Common myeloid progenitor, CD34-positive (primary cell): Measurements from ENCODE around the gene RBBP5.

Experiments
- CTCF ChIA-PET: fragments of 350-600 bp; sonication (Branson Sonifier 250); formaldehyde crosslinking; loops from one replicate; lab custom pipeline; 2021; ENCODE audit warnings: antibody characterized with exemption; lab: Charles Lee
- POLR2A ChIA-PET: fragments of 350-600 bp; sonication (Branson Sonifier 250); formaldehyde crosslinking; loops from one replicate; lab custom pipeline; 2021; ENCODE audit warnings: antibody characterized with exemption; lab: Charles Lee
- DNase-seq, 3 donors: peaks; one replicate each; pipeline versions ENCODE4 v3.0.0 to v3.0.0-alpha.2; 2013
- H3K27ac ChIP-seq, 2 experiments: 1 replicate in 1 of 2; 2 replicates in 1 of 2; pipeline ENCODE4 v1.7.0; 2013; ENCODE audit warnings: inconsistent platforms in 2 of 2, low read length in 2 of 2, mild to moderate bottlenecking in 2 of 2, low read depth in 1 of 2, moderate library complexity in 1 of 2; ENCODE audit not compliant: severe bottlenecking in 2 of 2, insufficient read depth in 1 of 2, poor library complexity in 1 of 2
- H3K27me3 ChIP-seq, 5 experiments: replicated peaks in 2 of 5; 1 replicate in 3 of 5; 2 replicates in 2 of 5; pipeline versions ENCODE4 v1.6.1 to v1.7.0; 2013; ENCODE audit warnings: low read length in 4 of 5, mild to moderate bottlenecking in 2 of 5, moderate library complexity in 2 of 5, inconsistent platforms in 1 of 5; ENCODE audit not compliant: insufficient read depth in 5 of 5, control insufficient read depth in 4 of 5
- H3K36me3 ChIP-seq, 4 experiments: 1 replicate in 2 of 4; 2 replicates in 2 of 4; pipeline versions ENCODE4 v1.6.1 to v1.7.0; 2013; ENCODE audit warnings: low read length in 3 of 4, control low read depth in 1 of 4, mild to moderate bottlenecking in 1 of 4; ENCODE audit not compliant: control insufficient read depth in 4 of 4, insufficient read depth in 4 of 4
- H3K4me1 ChIP-seq, 4 experiments: 1 replicate in 3 of 4; 2 replicates in 1 of 4; pipeline versions ENCODE4 v1.6.1 to v1.7.1; 2013; ENCODE audit warnings: low read length in 3 of 4, mild to moderate bottlenecking in 3 of 4, control low read depth in 1 of 4, inconsistent platforms in 1 of 4, moderate library complexity in 1 of 4; ENCODE audit not compliant: control insufficient read depth in 4 of 4, insufficient read depth in 4 of 4; ENCODE audit errors: control extremely low read depth in 1 of 4
- H3K4me3 ChIP-seq, 7 experiments: 1 replicate in 4 of 7; 2 replicates in 3 of 7; pipeline versions ENCODE4 v1.5.1 to v1.7.0; 2013; ENCODE audit warnings: mild to moderate bottlenecking in 7 of 7, low read length in 6 of 7, moderate library complexity in 6 of 7, inconsistent platforms in 2 of 7, low read depth in 2 of 7, control low read depth in 1 of 7; ENCODE audit not compliant: insufficient read depth in 4 of 7, control insufficient read depth in 1 of 7; ENCODE audit errors: extremely low read depth in 1 of 7
- H3K9me3 ChIP-seq, 5 experiments: 1 replicate in 4 of 5; 2 replicates in 1 of 5; pipeline versions ENCODE4 v1.6.1 to v1.7.1; 2013; ENCODE audit warnings: low read length in 4 of 5, mild to moderate bottlenecking in 2 of 5, inconsistent platforms in 1 of 5, low read depth in 1 of 5, moderate library complexity in 1 of 5; ENCODE audit not compliant: control insufficient read depth in 4 of 5, insufficient read depth in 2 of 5; ENCODE audit errors: control extremely low read depth in 1 of 5
- WGBS: methylation state at CpG from one replicate; pipeline ENCODE4 v1.1.5; 2013; ENCODE audit not compliant: insufficient coverage; 5-methylcytosine and 5-hydroxymethylcytosine counted together

Gene RBBP5

DNA sequence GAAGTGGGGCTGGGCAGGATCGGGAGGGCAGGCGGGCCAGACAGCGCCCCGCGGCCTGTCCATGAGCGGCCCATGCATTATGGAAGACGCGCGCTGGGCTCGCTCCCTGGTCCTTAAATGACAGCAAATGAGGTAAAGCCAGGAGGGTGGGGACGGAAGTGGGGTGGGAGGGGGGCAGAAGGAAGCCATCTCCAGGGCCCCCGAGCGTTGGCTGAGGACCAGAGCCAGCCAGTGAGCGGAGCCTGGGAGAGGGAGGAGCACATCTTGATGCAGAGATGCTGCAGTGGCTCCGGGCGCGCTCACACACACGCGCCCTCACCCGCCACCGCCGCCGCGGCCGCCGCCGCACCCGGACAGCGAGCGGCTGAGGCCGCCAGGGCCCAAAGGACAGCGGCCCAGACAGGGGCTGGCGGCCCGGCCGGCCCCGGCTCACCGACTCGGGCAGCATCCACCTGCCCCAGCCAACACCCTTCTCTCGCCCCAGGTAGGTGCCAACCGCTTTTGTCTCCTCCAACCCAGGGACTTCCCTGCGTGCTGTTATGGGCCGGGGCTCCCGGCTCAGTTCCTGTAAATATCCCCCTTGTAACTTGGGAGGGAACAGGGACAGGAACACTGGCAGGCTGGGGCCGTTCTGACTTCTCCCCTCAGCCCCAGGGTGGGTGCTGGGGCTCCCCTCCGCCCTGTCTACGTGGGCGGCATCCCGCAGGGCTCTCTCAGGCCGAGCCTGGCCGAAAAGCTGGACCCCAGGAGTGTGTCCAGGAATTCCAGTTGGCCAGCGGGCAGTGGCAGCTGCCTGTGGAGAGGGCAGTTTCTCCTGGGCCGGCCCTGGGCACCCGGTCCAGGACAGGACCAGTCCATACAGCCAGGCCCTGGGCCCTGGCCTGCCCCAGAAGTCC, 78.6 kb downstream of the RBBP5 start, which contains the start of gene CNTN2:
TSS of gene CNTN2 (plus strand) at position 302 of the 896 bp plus-strand sequence. CDS start 9,974 bp downstream, outside the sequence.
- DNase-seq: peak in 2 of 3 donors; percentile 17 to 31
- Histone ChIP-seq H3K27ac (no peak within 1 kb of the TSS), H3K4me3 (peak within 1 kb of the TSS in 1 of 7 experiments; percentile 16), H3K4me1 (peaks cover 0 to 8% (median 3%) of the 10 kb centered on the region in 4 experiments), H3K27me3 (peaks cover 2 to 76% (median 28%) of the 10 kb centered on the region in 5 experiments), H3K9me3 (no peaks in the 10 kb centered on the region), H3K36me3 (no peaks in the 10 kb centered on the region)
- POLR2A ChIA-PET: no interaction called here
- CTCF ChIA-PET: interaction anchor here (1.1 to 2.2 kb wide), 4 partner anchors 10 to 43 kb away, joined by 3 to 9 read pairs (median 3); no protein-coding TSS in a partner anchor
- 12% methylated on average over 37 of the region's 53 CpGs for WGBS

DNA sequence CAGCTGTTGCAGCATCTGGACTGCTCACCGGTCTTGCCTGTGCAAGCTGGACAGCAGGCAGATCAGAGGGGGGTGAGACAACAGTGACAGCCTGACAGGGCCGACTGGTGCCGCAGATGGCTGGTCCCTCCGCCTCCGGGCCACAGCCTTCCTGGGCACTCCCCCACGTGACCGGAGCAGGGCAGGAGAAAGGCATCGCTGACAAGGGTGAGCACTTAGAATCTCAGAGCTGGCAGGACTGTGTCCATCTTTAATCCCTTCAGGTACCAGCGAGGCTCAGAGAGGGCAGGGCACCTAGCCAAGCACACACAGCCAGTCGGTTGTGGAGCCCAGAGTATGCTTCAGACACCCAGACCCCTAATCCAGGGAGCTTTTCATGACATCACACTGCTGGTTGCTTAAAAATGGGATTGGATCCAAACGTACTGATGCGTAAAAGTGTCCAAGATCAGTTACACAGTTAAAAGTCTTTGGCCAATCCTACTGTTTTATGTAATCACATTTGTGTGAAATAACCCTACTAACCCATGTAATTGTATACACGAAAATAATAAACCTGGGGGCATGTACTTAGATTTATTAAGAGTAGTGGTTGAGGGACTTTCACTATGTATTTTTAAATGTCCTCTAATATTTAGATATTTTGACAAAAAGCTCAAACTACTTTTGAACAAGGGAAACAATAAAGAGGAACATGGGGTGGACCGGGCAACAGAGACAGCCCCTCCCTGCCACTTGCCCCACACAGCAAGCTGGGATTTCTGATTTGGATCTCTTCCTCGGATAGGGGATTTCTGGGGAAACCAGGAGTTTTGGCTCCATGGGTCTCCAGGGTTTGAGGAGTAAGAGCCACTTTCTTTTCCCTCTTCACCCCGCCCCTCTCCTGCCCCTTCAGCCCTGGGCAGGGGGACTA, 79.5 kb downstream of the RBBP5 start:
- 78% methylated on average over 9 of the region's 16 CpGs for WGBS
- POLR2A ChIA-PET: no interaction called here
- Histone ChIP-seq H3K4me1 (peaks cover 0 to 8% (median 3%) of the 10 kb centered on the region in 4 experiments), H3K4me3 (no peak overlapping the region), H3K36me3 (no peaks in the 10 kb centered on the region), H3K9me3 (no peaks in the 10 kb centered on the region), H3K27ac (no peak overlapping the region), H3K27me3 (peaks cover 2 to 71% (median 28%) of the 10 kb centered on the region in 5 experiments)
- peak in 1 of 3 donors; percentile 11 for DNase-seq
- CTCF ChIA-PET: interaction anchor here (1.1 to 5.4 kb wide), 3 partner anchors 11 to 20 kb away, joined by 3 to 26 read pairs (median 3); no protein-coding TSS in a partner anchor

DNA sequence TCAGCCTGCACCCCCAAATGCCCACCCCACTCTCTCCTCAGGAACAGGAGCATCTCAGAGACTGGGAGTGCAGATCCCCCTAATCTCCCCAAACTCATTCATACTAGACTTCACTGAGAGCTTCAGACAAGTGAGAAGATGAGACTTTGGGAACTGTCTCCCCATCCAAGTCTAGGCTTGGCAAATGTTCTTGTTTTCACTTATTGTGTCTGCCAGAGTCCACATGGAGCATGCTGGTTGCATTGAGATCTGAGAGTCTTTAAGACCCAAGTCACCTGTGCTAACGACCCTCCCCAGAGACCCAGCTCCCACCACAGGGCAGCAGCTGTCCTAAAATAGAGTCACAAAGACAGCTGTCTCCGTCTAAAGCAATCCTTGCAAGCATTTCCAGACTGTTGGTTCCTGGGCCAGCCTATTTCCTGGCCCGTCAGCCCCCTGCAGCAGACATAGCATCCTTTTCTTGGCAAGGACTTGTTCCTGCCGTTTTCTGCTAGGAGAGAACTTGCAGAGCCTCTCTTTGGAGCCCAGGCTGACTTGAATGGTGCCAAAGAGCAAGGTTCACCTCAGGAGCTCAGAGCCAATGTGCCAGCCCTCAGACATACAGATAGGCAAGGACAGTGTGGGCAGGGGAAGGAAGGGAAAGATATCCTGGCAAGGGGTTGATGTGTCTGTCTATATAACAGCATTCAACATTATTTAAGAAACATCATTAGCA, 80.6 kb downstream of the RBBP5 start:
- DNase-seq: no peak
- 74% methylated on average over 4 of the region's 4 CpGs for WGBS
- ChIA-PET POLR2A (no interaction called here), CTCF (interaction anchor here (0.8 to 5.4 kb wide), 3 partner anchors 11 to 47 kb away, joined by 3 to 26 read pairs (median 3); no protein-coding TSS in a partner anchor)
- no peaks in the 10 kb centered on the region for H3K36me3 ChIP-seq
- peaks cover 0 to 8% (median 3%) of the 10 kb centered on the region in 4 experiments for H3K4me1 ChIP-seq
- no peak overlapping the region for H3K27ac ChIP-seq
- peaks cover 2 to 60% (median 25%) of the 10 kb centered on the region in 5 experiments for H3K27me3 ChIP-seq
- H3K4me3 ChIP-seq: no peak overlapping the region
- no peaks in the 10 kb centered on the region for H3K9me3 ChIP-seq

DNA sequence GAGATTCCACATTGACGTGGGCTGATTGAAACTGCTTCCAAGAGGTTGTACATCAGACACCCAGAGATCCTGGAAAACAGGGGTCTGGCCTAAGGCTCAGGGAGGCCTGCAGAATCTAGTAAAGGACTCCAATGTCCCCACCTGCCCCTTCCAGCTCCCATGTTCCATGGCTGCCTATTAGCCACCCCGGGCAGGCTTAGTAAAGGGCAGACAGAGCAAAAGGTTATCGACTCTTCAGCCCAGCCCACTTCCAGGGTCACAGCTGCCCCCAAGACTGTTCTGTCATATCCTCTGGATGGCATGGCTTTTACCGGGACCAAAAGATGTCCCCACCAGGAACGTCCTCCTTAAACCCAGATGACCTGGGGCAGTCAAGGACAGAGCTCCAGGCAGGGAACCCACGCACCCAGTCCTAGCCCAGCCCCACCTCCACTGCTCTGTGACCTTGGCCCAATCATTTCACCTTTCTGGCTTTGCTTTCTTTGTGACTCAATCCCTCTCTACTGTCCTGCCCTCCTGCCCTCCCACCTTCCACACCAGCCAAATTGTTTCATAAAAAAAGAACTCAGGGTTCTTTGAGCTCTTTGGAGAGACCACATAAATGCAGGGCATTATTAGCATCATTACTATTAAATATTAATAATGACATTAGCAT, 83.5 kb downstream of the RBBP5 start:
- POLR2A ChIA-PET: interaction anchor here (0.6 kb wide), 1 partner anchor 443 kb away, joined by 3 read pairs; no protein-coding TSS in a partner anchor
- Histone ChIP-seq H3K9me3 (no peaks in the 10 kb centered on the region), H3K36me3 (no peaks in the 10 kb centered on the region), H3K4me1 (peaks cover 0 to 7% (median 2%) of the 10 kb centered on the region in 4 experiments), H3K27ac (no peak overlapping the region), H3K27me3 (peaks cover 2 to 31% (median 22%) of the 10 kb centered on the region in 5 experiments), H3K4me3 (no peak overlapping the region)
- CTCF ChIA-PET: interaction anchor here (0.7 to 5.4 kb wide), 2 partner anchors 24 to 47 kb away, joined by 3 to 26 read pairs; no protein-coding TSS in a partner anchor
- DNase-seq: no peak
- 96% methylated on average over 6 of the region's 6 CpGs for WGBS

GRCh38 chr1:205037539-205037938, 84.2 kb downstream of the RBBP5 start:
- DNase-seq: no peak
- ChIA-PET CTCF (interaction anchor here (0.6 to 5.4 kb wide), 3 partner anchors 19 to 262 kb away, joined by 4 to 26 read pairs (median 5); no protein-coding TSS in a partner anchor), POLR2A (no interaction called here)
- Histone ChIP-seq H3K36me3 (no peaks in the 10 kb centered on the region), H3K27me3 (peaks cover 2 to 25% (median 20%) of the 10 kb centered on the region in 5 experiments), H3K27ac (no peak overlapping the region), H3K9me3 (no peaks in the 10 kb centered on the region), H3K4me3 (no peak overlapping the region), H3K4me1 (peaks cover 0 to under 1% (median 0%) of the 10 kb centered on the region in 4 experiments)
- 100% methylated on average over 6 of the region's 9 CpGs for WGBS
